Fibroblast of mammary gland (primary cell): ENCODE measurements around the gene GNPTG.

Experiments used
- DNase-seq: peaks from one replicate; pipeline ENCODE4 v3.0.0-alpha.2; 2010; ENCODE audit warnings: low read depth
- H3K4me3 ChIP-seq: 2 replicates; pipeline ENCODE4 v1.5.1; 2011; ENCODE audit warnings: low read depth, mild to moderate bottlenecking, low read length, moderate library complexity; ENCODE audit not compliant: control insufficient read depth
- TF ChIP-seq, protein P1 (sequence below): conservative IDR thresholded peaks from 2 replicates; pipeline ENCODE4 v1.5.1; 2011; ENCODE audit warnings: low read depth, low read length, inconsistent platforms; ENCODE audit not compliant: control insufficient read depth, insufficient read depth

Gene GNPTG

DNA sequence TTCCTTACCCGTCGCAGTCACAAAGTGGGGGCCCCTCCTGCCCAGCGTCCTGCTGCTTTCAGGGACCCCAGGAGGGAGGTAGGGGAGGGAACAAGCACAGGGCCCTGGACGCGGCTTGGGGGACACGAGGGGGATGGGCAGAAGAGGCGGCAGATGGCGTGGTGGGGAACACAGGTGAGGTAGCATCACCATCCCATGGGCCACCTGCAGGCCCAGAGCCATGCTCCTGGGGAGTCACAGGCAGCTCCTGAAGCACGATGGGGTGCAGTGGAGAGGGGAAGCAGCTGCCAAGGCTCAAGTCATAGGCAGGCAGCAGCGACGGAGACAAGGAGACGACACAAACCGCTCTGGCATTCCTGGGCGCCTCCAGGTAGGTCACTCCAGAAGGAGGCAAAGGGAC is 52.0 kb downstream of the GNPTG start:
- DNase-seq: no peak
- H3K4me3 ChIP-seq: no peak overlapping the region
- TF ChIP-seq, protein P1, sequence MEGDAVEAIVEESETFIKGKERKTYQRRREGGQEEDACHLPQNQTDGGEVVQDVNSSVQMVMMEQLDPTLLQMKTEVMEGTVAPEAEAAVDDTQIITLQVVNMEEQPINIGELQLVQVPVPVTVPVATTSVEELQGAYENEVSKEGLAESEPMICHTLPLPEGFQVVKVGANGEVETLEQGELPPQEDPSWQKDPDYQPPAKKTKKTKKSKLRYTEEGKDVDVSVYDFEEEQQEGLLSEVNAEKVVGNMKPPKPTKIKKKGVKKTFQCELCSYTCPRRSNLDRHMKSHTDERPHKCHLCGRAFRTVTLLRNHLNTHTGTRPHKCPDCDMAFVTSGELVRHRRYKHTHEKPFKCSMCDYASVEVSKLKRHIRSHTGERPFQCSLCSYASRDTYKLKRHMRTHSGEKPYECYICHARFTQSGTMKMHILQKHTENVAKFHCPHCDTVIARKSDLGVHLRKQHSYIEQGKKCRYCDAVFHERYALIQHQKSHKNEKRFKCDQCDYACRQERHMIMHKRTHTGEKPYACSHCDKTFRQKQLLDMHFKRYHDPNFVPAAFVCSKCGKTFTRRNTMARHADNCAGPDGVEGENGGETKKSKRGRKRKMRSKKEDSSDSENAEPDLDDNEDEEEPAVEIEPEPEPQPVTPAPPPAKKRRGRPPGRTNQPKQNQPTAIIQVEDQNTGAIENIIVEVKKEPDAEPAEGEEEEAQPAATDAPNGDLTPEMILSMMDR: no peak

DNA sequence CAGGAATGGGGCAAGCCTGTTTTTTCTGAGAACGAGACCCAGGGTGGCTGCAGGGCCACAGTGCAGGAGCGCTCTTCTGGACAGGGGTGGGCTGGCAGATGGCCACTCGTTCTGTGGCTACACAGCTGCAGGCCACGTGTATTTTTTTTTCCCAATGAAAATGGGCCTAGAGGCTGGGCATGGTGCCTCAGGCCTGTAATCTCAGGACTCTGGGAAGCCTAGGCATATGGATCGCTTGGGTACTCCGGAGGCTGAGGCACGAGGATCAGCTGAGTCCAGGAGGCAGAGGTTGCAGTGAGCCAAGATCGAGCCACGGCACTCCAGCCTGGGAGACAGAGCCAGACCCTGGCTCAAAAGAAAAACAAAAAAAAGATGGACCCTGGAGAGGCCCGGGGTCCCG is 56.0 kb downstream of the GNPTG start:
- peak; percentile 64 for DNase-seq
- peak overlapping the region; percentile 31 for H3K4me3 ChIP-seq
- TF ChIP-seq, protein P1: no peak

DNA sequence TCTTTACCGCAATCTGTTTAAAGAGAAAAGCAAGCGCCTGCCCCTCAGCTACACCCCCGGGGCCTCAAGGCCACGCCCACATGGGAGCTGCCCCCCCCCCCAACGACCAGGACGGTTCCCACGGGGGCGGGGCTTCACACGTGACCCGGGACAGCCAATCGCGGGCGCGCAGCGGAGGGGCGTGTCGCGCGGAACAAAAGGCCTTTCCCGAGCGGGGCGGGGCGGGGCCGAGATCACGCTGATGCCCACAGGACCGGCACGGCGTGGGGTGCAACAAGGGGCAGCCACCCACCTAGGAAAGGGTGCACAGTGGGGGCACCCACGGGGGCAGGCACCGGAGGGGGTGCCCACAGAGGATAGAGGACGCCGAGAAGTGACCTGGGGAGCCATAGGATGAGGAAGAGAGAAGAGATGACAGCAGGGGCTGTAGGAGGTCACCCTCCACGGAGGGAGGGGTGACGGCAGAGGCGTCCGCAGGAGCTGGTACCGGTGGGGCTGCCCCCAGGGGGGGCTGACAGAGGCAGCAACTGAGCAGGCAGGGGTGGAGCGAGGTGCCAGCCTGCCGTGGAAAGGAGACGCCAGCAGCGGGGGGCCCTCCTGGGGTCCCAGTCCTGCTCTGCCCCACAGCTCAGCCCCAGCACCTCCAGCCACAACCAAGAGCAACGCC is 56.6 kb downstream of the GNPTG start:
- peak overlapping the region; percentile 62 for H3K4me3 ChIP-seq
- peak; percentile 81 for DNase-seq
- TF ChIP-seq, protein P1: no peak

DNA sequence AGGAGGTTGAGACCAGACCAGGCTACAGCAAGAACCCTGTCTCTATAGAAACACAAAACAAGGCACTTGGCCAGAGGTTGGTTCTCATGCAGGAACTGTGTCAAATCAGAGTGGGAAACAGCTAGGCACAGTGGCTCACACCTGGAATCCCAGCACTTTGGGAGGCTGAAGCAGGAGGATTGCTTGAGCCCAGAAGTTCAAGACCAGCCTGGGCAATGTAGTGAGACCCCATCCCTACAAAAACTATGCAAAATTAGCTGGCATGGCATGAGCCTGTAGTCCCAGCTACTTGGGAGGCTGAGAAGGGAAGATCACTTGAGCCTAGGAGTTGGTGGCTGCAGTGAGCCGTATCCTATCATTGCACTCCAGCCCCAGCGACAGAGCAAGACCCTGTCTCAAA is 61.1 kb downstream of the GNPTG start:
- H3K4me3 ChIP-seq: no peak overlapping the region
- TF ChIP-seq, protein P1: no peak
- DNase-seq: no peak
